CD14-positive monocyte (primary cell): Measurements from ENCODE around the gene ADTRP. TPM values are rescaled to one million over a fixed set of nuclear protein-coding genes. Genes with fewer than 3 reads are reported as not detected.
A peak's percentile ranks its signal among the peaks of the same experiment; 100 is the strongest.

Experiments used
- DNase-seq, 3 donors: peaks; one replicate each; pipeline ENCODE4 v3.0.0-alpha.2; 2011 to 2022
- H2AFZ ChIP-seq: 2 replicates; pipeline ENCODE4 v1.6.0; 2012; ENCODE audit warnings: mild to moderate bottlenecking, low read depth, low read length, inconsistent platforms; ENCODE audit not compliant: insufficient read depth, poor library complexity, severe bottlenecking
- H3K27ac ChIP-seq, 2 donors: 1 replicate in 1 of 2; 2 replicates in 1 of 2; pipeline ENCODE4 v1.5.1; 2012 to 2013; ENCODE audit warnings: low read length in 2 of 2, control low read depth in 1 of 2, inconsistent platforms in 1 of 2, low read depth in 1 of 2, mild to moderate bottlenecking in 1 of 2
- H3K27me3 ChIP-seq, 2 donors: one replicate each; pipeline versions ENCODE4 v1.6.0 to v1.6.1; 2011 to 2013; ENCODE audit warnings: low read length in 2 of 2; ENCODE audit not compliant: control insufficient read depth in 2 of 2, insufficient read depth in 2 of 2
- H3K36me3 ChIP-seq, 2 donors: replicated peaks in 1 of 2; 1 replicate in 1 of 2; 2 replicates in 1 of 2; pipeline versions ENCODE4 v1.5.1 to v1.6.1; 2012 to 2013; ENCODE audit warnings: low read length in 2 of 2, control low read depth in 1 of 2, inconsistent platforms in 1 of 2, mild to moderate bottlenecking in 1 of 2; ENCODE audit not compliant: insufficient read depth in 2 of 2, control insufficient read depth in 1 of 2
- H3K4me1 ChIP-seq, 2 donors: 1 replicate in 1 of 2; 2 replicates in 1 of 2; pipeline versions ENCODE4 v1.5.1 to v1.6.1; 2012 to 2013; ENCODE audit warnings: low read length in 2 of 2, control low read depth in 1 of 2, inconsistent platforms in 1 of 2, mild to moderate bottlenecking in 1 of 2, moderate library complexity in 1 of 2; ENCODE audit not compliant: insufficient read depth in 2 of 2, control insufficient read depth in 1 of 2
- H3K4me2 ChIP-seq: replicated peaks from 2 replicates; pipeline ENCODE3; 2012; ENCODE audit warnings: low read length, moderate library complexity, mild to moderate bottlenecking; ENCODE audit not compliant: poor library complexity, severe bottlenecking; ENCODE audit errors: extremely low read depth
- H3K4me3 ChIP-seq, 3 experiments: fragments of 200-600 bp in 1 of 3; sonication (generic) in 1 of 3; replicated peaks in 1 of 3; 1 replicate in 2 of 3; 2 replicates in 1 of 3; pipeline ENCODE4 v1.5.1; 2011 to 2013; ENCODE audit warnings: low read length in 3 of 3, mild to moderate bottlenecking in 3 of 3, control low read depth in 2 of 3, low read depth in 2 of 3, inconsistent platforms in 1 of 3, moderate library complexity in 1 of 3
- H3K79me2 ChIP-seq: 2 replicates; pipeline ENCODE4 v1.6.0; 2012; ENCODE audit warnings: mild to moderate bottlenecking, control low read depth, inconsistent platforms, low read length, moderate library complexity; ENCODE audit not compliant: insufficient read depth
- H3K9ac ChIP-seq: 2 replicates; pipeline ENCODE4 v1.6.0; 2017; ENCODE audit warnings: low read length, mild to moderate bottlenecking; ENCODE audit not compliant: insufficient read depth, poor library complexity, severe bottlenecking
- H3K9me3 ChIP-seq, 2 donors: replicated peaks in 1 of 2; 1 replicate in 1 of 2; 2 replicates in 1 of 2; pipeline versions ENCODE4 v1.5.1 to v1.6.1; 2012 to 2013; ENCODE audit warnings: low read length in 2 of 2, control low read depth in 1 of 2; ENCODE audit not compliant: control insufficient read depth in 1 of 2, insufficient read depth in 1 of 2
- H4K20me1 ChIP-seq: 2 replicates; pipeline ENCODE4 v1.6.0; 2012; ENCODE audit warnings: mild to moderate bottlenecking, low read length, control low read depth, moderate library complexity; ENCODE audit not compliant: insufficient read depth
- H3K27ac Mint-ChIP-seq, 7 donors: one replicate each; pipeline ENCODE4 v1.8.0; 2020; ENCODE audit warnings: mild to moderate bottlenecking in 7 of 7, mixed read lengths in 7 of 7, moderate library complexity in 6 of 7, inconsistent platforms in 2 of 7
- H3K27me3 Mint-ChIP-seq, 3 donors: one replicate each; pipeline ENCODE4 v1.8.0; 2021 to 2022; ENCODE audit warnings: low read depth in 3 of 3, mild to moderate bottlenecking in 3 of 3, mixed read lengths in 3 of 3, moderate library complexity in 3 of 3, inconsistent platforms in 1 of 3
- H3K36me3 Mint-ChIP-seq, 2 donors: one replicate each; pipeline ENCODE4 v1.8.0; 2020; ENCODE audit warnings: mixed read lengths in 2 of 2, inconsistent platforms in 1 of 2, mild to moderate bottlenecking in 1 of 2
- H3K4me1 Mint-ChIP-seq: one replicate; pipeline ENCODE4 v1.8.0; 2020; ENCODE audit warnings: mild to moderate bottlenecking, mixed read lengths
- H3K4me3 Mint-ChIP-seq, 2 donors: one replicate each; pipeline ENCODE4 v1.8.0; 2020; ENCODE audit warnings: mild to moderate bottlenecking in 2 of 2, mixed read lengths in 2 of 2, moderate library complexity in 1 of 2
- H3K9me3 Mint-ChIP-seq, 7 donors: one replicate each; pipeline ENCODE4 v1.8.0; 2020 to 2022; ENCODE audit warnings: mixed read lengths in 7 of 7, mild to moderate bottlenecking in 6 of 7, moderate library complexity in 6 of 7, inconsistent platforms in 2 of 7
- CTCF ChIP-seq: fragments of 200-600 bp; IDR thresholded peaks from one replicate; pipeline ENCODE4 v1.8.0; 2022; ENCODE audit warnings: antibody characterized with exemption, mild to moderate bottlenecking
- WGBS: methylation state at CpG from one replicate; pipeline ENCODE4 v1.1.5; 2013; ENCODE audit warnings: missing lambda C conversion rate; ENCODE audit not compliant: insufficient coverage; 5-methylcytosine and 5-hydroxymethylcytosine counted together
- intact Hi-C, 2 donors: fragments of 100-400 bp; cut with micrococcal nuclease; formaldehyde crosslinking; loops; one replicate each; pipeline versions ENCODE4 v1.15.0 to v1.15.1; 2023
- polyA plus RNA-seq, 3 donors: library from polyadenylated mRNA; depleted of rRNA in 1 of 3; unstranded in 2 of 3; stranded (reverse) in 1 of 3; fragments of 300-500 nt in 2 of 3; fragments of >200 nt in 1 of 3; fragmentation: Illumina TruSeq in 2 of 3; gene quantifications; 1 replicate in 2 of 3; 2 replicates in 1 of 3; pipeline ENCODE4 v1.2.3, GENCODE V29; 2012 to 2021

The ADTRP gene
- polyA plus RNA-seq, 3 donors: 0.04 to 0.20 TPM; not detected in 1

- peak overlapping the region; percentile 60 for H3K4me2 ChIP-seq
- Mint-ChIP-seq H3K4me1 (peaks cover 59% of the 10 kb centered on the region), H3K27me3 (peaks cover 6 to 14% (median 13%) of the 10 kb centered on the region in 3 donors), H3K27ac (peak overlapping the region; percentile 94 to 98 (median 96)), H3K4me3 (peak overlapping the region; percentile 38 to 81), H3K36me3 (peaks cover 3 to 4% of the 10 kb centered on the region in 2 donors), H3K9me3 (peaks cover 0 to 3% (median 0%) of the 10 kb centered on the region in 7 donors)
- intact Hi-C loops: loop anchor here (2.0 to 10.0 kb wide), 4 partner anchors 39 to 533 kb away; no protein-coding TSS in a partner anchor
- H3K9ac ChIP-seq: peak overlapping the region; percentile 35
- no peaks in the 10 kb centered on the region for H3K79me2 ChIP-seq
- H3K36me3 ChIP-seq: no peaks in the 10 kb centered on the region
- no peaks in the 10 kb centered on the region for H3K9me3 ChIP-seq
- no peaks in the 10 kb centered on the region for H4K20me1 ChIP-seq
- H3K4me3 ChIP-seq: peak overlapping the region in 1 of 3 experiments; percentile 49
- peak overlapping the region; percentile 67 to 88 for H3K27ac ChIP-seq
- no peak for TF ChIP-seq CTCF
- H3K4me1 ChIP-seq: peaks cover 46 to 49% of the 10 kb centered on the region in 2 donors
- WGBS: 0% methylated on average over 9 of the region's 12 CpGs
- peaks cover 3% of the 10 kb centered on the region in 2 donors for H3K27me3 ChIP-seq
- peak; percentile 98 to 100 (median 99) for DNase-seq
- H2AFZ ChIP-seq: no peak overlapping the region
Measured at GRCh38 chr6:11732036-11732631, 46.5 kb downstream of the ADTRP start.

- H3K9ac ChIP-seq: no peak overlapping the region
- no peaks in the 10 kb centered on the region for H3K36me3 ChIP-seq
- no peaks in the 10 kb centered on the region for H3K79me2 ChIP-seq
- WGBS: 100% methylated on average over 1 of the region's 3 CpGs
- H3K4me2 ChIP-seq: peak overlapping the region; percentile 60
- Mint-ChIP-seq H3K36me3 (peaks cover 3 to 4% of the 10 kb centered on the region in 2 donors), H3K4me3 (peak overlapping the region; percentile 38 to 81), H3K27me3 (peaks cover 6 to 15% (median 13%) of the 10 kb centered on the region in 3 donors), H3K4me1 (peaks cover 60% of the 10 kb centered on the region), H3K9me3 (peaks cover 0 to 3% (median 0%) of the 10 kb centered on the region in 7 donors), H3K27ac (peak overlapping the region; percentile 94 to 98 (median 96))
- peaks cover 3% of the 10 kb centered on the region in 2 donors for H3K27me3 ChIP-seq
- intact Hi-C loops: loop anchor here (5.0 to 10.0 kb wide), 3 partner anchors 41 to 533 kb away; no protein-coding TSS in a partner anchor
- peaks cover 47 to 49% of the 10 kb centered on the region in 2 donors for H3K4me1 ChIP-seq
- DNase-seq: no peak
- no peak overlapping the region for H2AFZ ChIP-seq
- no peak for TF ChIP-seq CTCF
- peak overlapping the region in 1 of 3 experiments; percentile 49 for H3K4me3 ChIP-seq
- no peaks in the 10 kb centered on the region for H3K9me3 ChIP-seq
- H3K27ac ChIP-seq: peak overlapping the region; percentile 67 to 88
- no peaks in the 10 kb centered on the region for H4K20me1 ChIP-seq
Measured at GRCh38 chr6:11731423-11731822, 47.2 kb downstream of the ADTRP start.
